ENCODE data around the gene ZNF416.

GRCh38 chr19:57587529-57587928 lies 8.8 kb upstream of the ZNF416 start:
- TF ChIP-seq, protein P1, sequence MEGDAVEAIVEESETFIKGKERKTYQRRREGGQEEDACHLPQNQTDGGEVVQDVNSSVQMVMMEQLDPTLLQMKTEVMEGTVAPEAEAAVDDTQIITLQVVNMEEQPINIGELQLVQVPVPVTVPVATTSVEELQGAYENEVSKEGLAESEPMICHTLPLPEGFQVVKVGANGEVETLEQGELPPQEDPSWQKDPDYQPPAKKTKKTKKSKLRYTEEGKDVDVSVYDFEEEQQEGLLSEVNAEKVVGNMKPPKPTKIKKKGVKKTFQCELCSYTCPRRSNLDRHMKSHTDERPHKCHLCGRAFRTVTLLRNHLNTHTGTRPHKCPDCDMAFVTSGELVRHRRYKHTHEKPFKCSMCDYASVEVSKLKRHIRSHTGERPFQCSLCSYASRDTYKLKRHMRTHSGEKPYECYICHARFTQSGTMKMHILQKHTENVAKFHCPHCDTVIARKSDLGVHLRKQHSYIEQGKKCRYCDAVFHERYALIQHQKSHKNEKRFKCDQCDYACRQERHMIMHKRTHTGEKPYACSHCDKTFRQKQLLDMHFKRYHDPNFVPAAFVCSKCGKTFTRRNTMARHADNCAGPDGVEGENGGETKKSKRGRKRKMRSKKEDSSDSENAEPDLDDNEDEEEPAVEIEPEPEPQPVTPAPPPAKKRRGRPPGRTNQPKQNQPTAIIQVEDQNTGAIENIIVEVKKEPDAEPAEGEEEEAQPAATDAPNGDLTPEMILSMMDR (conservative IDR thresholded peaks at IDR 0.05 in 1 of 2, IDR thresholded peaks at IDR 0.05 in 1 of 2; ENCODE audit: low read depth in 1 of 2, low read length in 2 of 2): no peak
- no peak for TF ChIP-seq EZH2 (IDR thresholded peaks at IDR 0.05; ENCODE audit: low read length, missing control alignments)
